ENCODE data around the gene ANKRD28. TPM values are rescaled to one million over a fixed set of nuclear protein-coding genes. Genes with fewer than 3 reads are reported as not detected.
"Not testable (repeated sequence)": the region's sequence is repeated elsewhere in the genome, so short reads cannot be mapped to it uniquely, and the experiment has no call there.

The ANKRD28 gene
- 10 to 100 TPM in 2 of 4 donors, 1 to 10 TPM in 2; 9.1 to 14.3 (median 11.3) TPM for total RNA-seq
- 3.8 TPM for polyA plus RNA-seq
- long read RNA-seq, donor 1, full-length matches to known transcripts = 7 of 10 reads
- long read RNA-seq, donor 1, partial matches to known transcripts = 0 of 10 reads
- long read RNA-seq, donor 1, other reads (novel, unspliced or antisense) = 3 of 10 reads
- long read RNA-seq, donor 2, full-length matches to known transcripts = 1 of 1 reads
- long read RNA-seq, donor 2, partial matches to known transcripts = 0 of 1 reads
- long read RNA-seq, donor 2, other reads (novel, unspliced or antisense) = 0 of 1 reads
- long read RNA-seq, donor 3, partial matches to known transcripts = 3 of 4 reads
- long read RNA-seq, donor 3, other reads (novel, unspliced or antisense) = 1 of 4 reads
- long read RNA-seq, donor 4, full-length matches to known transcripts = 6 of 10 reads
- long read RNA-seq, donor 4, partial matches to known transcripts = 0 of 10 reads
- long read RNA-seq, donor 4, other reads (novel, unspliced or antisense) = 4 of 10 reads

GRCh38 chr3:15797642-15798303 lies at the start of gene ANKRD28:
ANKRD28 (minus strand) TSS chr3:15797979; CDS start chr3:15796521, 1,458 bp downstream.
- ATAC-seq = peak; percentile 74 to 86

GRCh38 chr3:15847239-15847638 lies 49.5 kb upstream of the ANKRD28 start:
- ATAC-seq (no peak), DNase-seq (no peak)
- intact Hi-C loops (cut with DNase I) = no loop called here
- peaks cover 2% of the 10 kb centered on the region for H3K4me1 ChIP-seq (ENCODE audit: control insufficient read depth, insufficient read depth, low read length)
- no peak overlapping the region for H3K4me3 ChIP-seq (ENCODE audit: low read length)
- no peaks in the 10 kb centered on the region for H3K27me3 ChIP-seq (ENCODE audit: control insufficient read depth, insufficient read depth)
- no peak overlapping the region for H3K27ac ChIP-seq (ENCODE audit: low read length)
- H3K9me3 ChIP-seq (ENCODE audit: control insufficient read depth, low read length) = no peaks in the 10 kb centered on the region

More at GRCh38 chr3:15797642-15798303, at the start of gene ANKRD28:
- 8% methylated on average over 6 of the region's 6 CpGs for WGBS
- Histone ChIP-seq H3K4me3 (ENCODE audit: low read length) (peak within 1 kb of the TSS; percentile 34), H3K4me1 (ENCODE audit: control insufficient read depth, insufficient read depth, low read length) (no peaks in the 10 kb centered on the region), H3K9me3 (ENCODE audit: control insufficient read depth, low read length) (no peaks in the 10 kb centered on the region), H3K27ac (ENCODE audit: low read length) (peak within 1 kb of the TSS; percentile 77), H3K27me3 (ENCODE audit: control insufficient read depth, insufficient read depth) (no peaks in the 10 kb centered on the region)
- DNase-seq = no peak
- intact Hi-C loops (cut with DNase I) = no loop called here

GRCh38 chr3:15846606-15847005 lies 48.8 kb upstream of the ANKRD28 start:
- Histone ChIP-seq H3K27me3 (ENCODE audit: control insufficient read depth, insufficient read depth) (no peaks in the 10 kb centered on the region), H3K27ac (ENCODE audit: low read length) (no peak overlapping the region), H3K4me1 (ENCODE audit: control insufficient read depth, insufficient read depth, low read length) (peaks cover 2% of the 10 kb centered on the region), H3K4me3 (ENCODE audit: low read length) (no peak overlapping the region), H3K9me3 (ENCODE audit: control insufficient read depth, low read length) (no peaks in the 10 kb centered on the region)
- intact Hi-C loops (cut with DNase I) = no loop called here
- DNase-seq (no peak), ATAC-seq (no peak)

GRCh38 chr3:15845475-15845874 lies 47.7 kb upstream of the ANKRD28 start:
- ATAC-seq (no peak), DNase-seq (no peak)
- H3K27ac ChIP-seq (ENCODE audit: low read length) = no peak overlapping the region
- no peak overlapping the region for H3K4me3 ChIP-seq (ENCODE audit: low read length)
- H3K4me1 ChIP-seq (ENCODE audit: control insufficient read depth, insufficient read depth, low read length) = peaks cover 2% of the 10 kb centered on the region
- no peaks in the 10 kb centered on the region for H3K9me3 ChIP-seq (ENCODE audit: control insufficient read depth, low read length)
- no peaks in the 10 kb centered on the region for H3K27me3 ChIP-seq (ENCODE audit: control insufficient read depth, insufficient read depth)
- intact Hi-C loops (cut with DNase I) = no loop called here
- WGBS = 83% methylated on average over 3 of the region's 3 CpGs

- Histone ChIP-seq H3K4me1 (ENCODE audit: control insufficient read depth, insufficient read depth, low read length) (peaks cover 2% of the 10 kb centered on the region), H3K4me3 (ENCODE audit: low read length) (no peak overlapping the region), H3K27ac (ENCODE audit: low read length) (no peak overlapping the region), H3K27me3 (ENCODE audit: control insufficient read depth, insufficient read depth) (no peaks in the 10 kb centered on the region), H3K9me3 (ENCODE audit: control insufficient read depth, low read length) (no peaks in the 10 kb centered on the region)
- WGBS = 85% methylated on average over 3 of the region's 3 CpGs
- DNase-seq (no peak), ATAC-seq (no peak)
- intact Hi-C loops (cut with DNase I) = no loop called here
Observed at GRCh38 chr3:15844889-15845288, 47.1 kb upstream of the ANKRD28 start.

GRCh38 chr3:15841091-15841973 lies 43.6 kb upstream of the ANKRD28 start:
- WGBS = 97% methylated on average over 4 of the region's 4 CpGs
- H3K27me3 ChIP-seq (ENCODE audit: control insufficient read depth, insufficient read depth); intact Hi-C loops (cut with DNase I): not testable (repeated sequence)

GRCh38 chr3:15839568-15839967 lies 41.8 kb upstream of the ANKRD28 start:
- Histone ChIP-seq H3K4me1 (ENCODE audit: control insufficient read depth, insufficient read depth, low read length) (no peaks in the 10 kb centered on the region), H3K27ac (ENCODE audit: low read length) (no peak overlapping the region), H3K4me3 (ENCODE audit: low read length) (no peak overlapping the region), H3K9me3 (ENCODE audit: control insufficient read depth, low read length) (no peaks in the 10 kb centered on the region), H3K27me3 (ENCODE audit: control insufficient read depth, insufficient read depth) (no peaks in the 10 kb centered on the region)
- DNase-seq = no peak
- 98% methylated on average over 2 of the region's 2 CpGs for WGBS
- intact Hi-C loops (cut with DNase I) = no loop called here
- ATAC-seq = no peak

More at GRCh38 chr3:15841091-15841973, 43.6 kb upstream of the ANKRD28 start:
- H3K27ac ChIP-seq (ENCODE audit: low read length); H3K4me1 ChIP-seq (ENCODE audit: control insufficient read depth, insufficient read depth, low read length); DNase-seq; H3K9me3 ChIP-seq (ENCODE audit: control insufficient read depth, low read length); ATAC-seq; H3K4me3 ChIP-seq (ENCODE audit: low read length): not testable (repeated sequence)

- no peaks in the 10 kb centered on the region for H3K27me3 ChIP-seq (ENCODE audit: control insufficient read depth, insufficient read depth)
- no peak for ATAC-seq
- intact Hi-C loops (cut with DNase I) = no loop called here
- no peak for DNase-seq
- no peaks in the 10 kb centered on the region for H3K9me3 ChIP-seq (ENCODE audit: control insufficient read depth, low read length)
- H3K4me3 ChIP-seq (ENCODE audit: low read length) = no peak overlapping the region
- no peak overlapping the region for H3K27ac ChIP-seq (ENCODE audit: low read length)
- H3K4me1 ChIP-seq (ENCODE audit: control insufficient read depth, insufficient read depth, low read length) = no peaks in the 10 kb centered on the region
- WGBS = 64% methylated on average over 1 of the region's 1 CpG
Observed at GRCh38 chr3:15831927-15832326, 34.1 kb upstream of the ANKRD28 start.

- no peak overlapping the region for H3K4me3 ChIP-seq (ENCODE audit: low read length)
- DNase-seq (no peak), ATAC-seq (no peak)
- 67% methylated on average over 4 of the region's 4 CpGs for WGBS
- intact Hi-C loops (cut with DNase I) = no loop called here
- no peaks in the 10 kb centered on the region for H3K9me3 ChIP-seq (ENCODE audit: control insufficient read depth, low read length)
- no peaks in the 10 kb centered on the region for H3K27me3 ChIP-seq (ENCODE audit: control insufficient read depth, insufficient read depth)
- H3K4me1 ChIP-seq (ENCODE audit: control insufficient read depth, insufficient read depth, low read length) = peaks cover 4% of the 10 kb centered on the region
- no peak overlapping the region for H3K27ac ChIP-seq (ENCODE audit: low read length)
Observed at GRCh38 chr3:15825016-15825415, 27.2 kb upstream of the ANKRD28 start.

GRCh38 chr3:15823092-15823491 lies 25.3 kb upstream of the ANKRD28 start:
- Histone ChIP-seq H3K4me1 (ENCODE audit: control insufficient read depth, insufficient read depth, low read length) (peaks cover 4% of the 10 kb centered on the region), H3K9me3 (ENCODE audit: control insufficient read depth, low read length) (no peaks in the 10 kb centered on the region), H3K27ac (ENCODE audit: low read length) (no peak overlapping the region), H3K4me3 (ENCODE audit: low read length) (no peak overlapping the region), H3K27me3 (ENCODE audit: control insufficient read depth, insufficient read depth) (no peaks in the 10 kb centered on the region)
- WGBS = 95% methylated on average over 7 of the region's 7 CpGs
- intact Hi-C loops (cut with DNase I) = no loop called here
- ATAC-seq (no peak), DNase-seq (no peak)

All from right cardiac atrium (tissue), 5 donors.